Fibroblast of peridontal ligament (primary cell): Measurements from ENCODE around the gene SLC44A3.
A peak's percentile ranks its signal among the peaks of the same experiment; 100 is the strongest.

Source experiments
- DNase-seq: peaks from one replicate; pipeline ENCODE4 v3.0.0-alpha.2; 2010; ENCODE audit errors: extremely low read depth

The SLC44A3 gene

GRCh38 chr1:94819945-94820746, at the start of gene SLC44A3:
SLC44A3 (plus strand) TSS chr1:94820357; CDS start chr1:94820452, 95 bp downstream.
- DNase-seq = no peak

DNA sequence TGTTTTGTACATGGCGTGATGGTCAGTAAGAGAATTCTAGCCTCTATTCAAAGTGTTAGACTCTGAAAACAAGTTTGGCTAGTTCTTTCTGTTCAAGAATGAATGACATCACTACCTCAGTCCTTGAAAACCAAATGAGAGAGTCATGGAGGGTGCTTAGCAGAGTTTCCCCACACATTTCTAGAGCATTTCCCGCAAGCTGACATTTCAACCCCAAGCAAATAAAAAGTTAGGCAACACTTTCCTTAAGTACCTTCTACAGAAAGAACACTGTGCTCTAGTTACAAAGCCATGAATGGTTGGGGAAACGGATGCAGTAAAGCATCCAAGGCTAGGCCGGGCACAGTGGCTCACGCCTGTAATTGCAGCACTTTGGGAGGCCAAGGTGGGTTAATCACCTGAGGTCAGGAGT, 47.9 kb upstream of the SLC44A3 start:
- peak; percentile 26 for DNase-seq

DNA sequence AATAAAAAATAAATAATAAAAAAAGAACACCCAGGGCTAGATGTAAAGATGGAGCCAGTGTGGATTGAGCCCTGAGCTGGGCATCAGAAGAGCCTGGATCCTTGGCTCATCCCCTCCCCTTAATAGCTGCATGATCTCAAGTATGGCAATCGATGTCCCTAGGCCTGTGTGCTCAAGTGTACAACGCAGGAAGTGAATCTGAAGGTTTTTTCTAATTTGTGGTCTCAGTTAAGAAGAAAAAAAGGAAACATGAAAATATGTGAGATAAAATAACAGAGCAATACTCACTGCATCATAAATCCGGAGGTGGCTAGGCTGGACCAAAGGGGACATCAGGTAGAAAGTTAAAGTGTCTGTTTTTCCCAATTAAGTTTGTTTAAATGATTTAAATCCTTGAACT, 47.3 kb upstream of the SLC44A3 start:
- no peak for DNase-seq

- DNase-seq = no peak
Observed at GRCh38 chr1:94773296-94773809, 46.8 kb upstream of the SLC44A3 start.

- peak; percentile 39 for DNase-seq
Observed at GRCh38 chr1:94773931-94774422, 46.2 kb upstream of the SLC44A3 start.

DNA sequence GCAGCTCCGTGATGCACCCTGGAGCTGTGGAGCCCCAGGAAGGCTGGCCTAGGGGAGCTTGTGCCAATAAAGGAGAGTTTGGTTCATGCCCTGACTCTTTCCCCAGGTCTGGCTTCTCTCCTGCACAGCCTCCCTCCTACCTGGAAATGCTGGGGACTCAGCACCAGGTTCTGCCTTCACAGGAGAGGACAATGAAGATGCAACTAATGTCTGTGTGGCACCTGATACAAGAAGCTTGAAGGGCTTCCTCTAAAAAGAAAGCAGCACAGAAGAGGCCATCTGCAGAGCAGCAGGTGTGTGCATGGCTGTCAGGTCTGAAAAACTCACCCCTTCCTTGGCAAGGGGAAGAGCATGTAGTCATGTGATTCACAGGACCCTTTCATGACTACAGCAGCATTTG, 43.7 kb upstream of the SLC44A3 start:
- no peak for DNase-seq

- DNase-seq = no peak
Observed at GRCh38 chr1:94777281-94777680, 42.9 kb upstream of the SLC44A3 start.

- no peak for DNase-seq
Observed at GRCh38 chr1:94778808-94779207, 41.3 kb upstream of the SLC44A3 start.

- peak; percentile 93 for DNase-seq
Observed at GRCh38 chr1:94783342-94784189, 36.6 kb upstream of the SLC44A3 start.

- no peak for DNase-seq
Observed at GRCh38 chr1:94784190-94784515, 36.0 kb upstream of the SLC44A3 start.

GRCh38 chr1:94787691-94788090, 32.5 kb upstream of the SLC44A3 start:
- peak; percentile 30 for DNase-seq

GRCh38 chr1:94790246-94790645, 29.9 kb upstream of the SLC44A3 start:
- no peak for DNase-seq

GRCh38 chr1:94790670-94791069, 29.5 kb upstream of the SLC44A3 start:
- no peak for DNase-seq

- DNase-seq = peak; percentile 84
Observed at GRCh38 chr1:94792473-94793295, 27.5 kb upstream of the SLC44A3 start.

DNA sequence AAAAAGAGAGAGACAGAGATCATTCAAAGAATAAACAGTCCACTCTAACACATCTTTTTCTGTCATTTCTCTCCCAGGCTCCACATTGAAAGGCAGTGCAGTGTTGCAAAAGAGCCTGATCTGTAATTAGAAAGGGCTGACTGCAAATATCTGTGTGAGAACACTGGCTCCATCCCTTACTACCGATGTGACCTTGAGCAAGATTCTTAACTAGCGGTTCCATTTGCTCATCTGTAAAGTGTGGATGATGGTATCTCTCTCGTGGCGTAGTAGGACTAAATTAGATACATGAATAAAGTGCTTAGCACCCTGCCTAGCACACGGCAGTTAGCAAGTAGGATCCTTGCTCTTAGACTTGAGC, 26.9 kb upstream of the SLC44A3 start:
- peak; percentile 82 for DNase-seq

- DNase-seq = no peak
Observed at GRCh38 chr1:94795434-94795833, 24.7 kb upstream of the SLC44A3 start.

DNA sequence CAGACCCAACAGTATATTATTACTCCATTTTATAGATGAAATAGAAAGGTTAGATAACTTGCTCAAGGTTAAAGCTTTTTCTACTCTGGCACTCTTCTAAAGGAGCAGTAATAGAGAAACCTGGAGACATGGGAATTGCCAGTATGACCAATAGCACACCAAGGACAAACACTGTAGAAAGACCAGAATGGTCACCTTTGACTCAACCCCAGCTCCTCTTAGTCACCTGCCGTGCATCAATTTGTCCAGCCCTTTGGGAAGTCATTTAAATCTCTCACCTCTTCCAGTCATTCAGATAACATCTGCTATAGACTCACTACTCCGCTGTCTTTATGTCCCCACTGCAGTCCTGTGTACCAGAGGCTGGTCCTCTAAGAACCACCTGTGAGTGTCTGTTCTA, 23.9 kb upstream of the SLC44A3 start:
- no peak for DNase-seq

GRCh38 chr1:94797291-94797690, 22.9 kb upstream of the SLC44A3 start:
- no peak for DNase-seq

- no peak for DNase-seq
Observed at GRCh38 chr1:94798054-94798453, 22.1 kb upstream of the SLC44A3 start.

DNA sequence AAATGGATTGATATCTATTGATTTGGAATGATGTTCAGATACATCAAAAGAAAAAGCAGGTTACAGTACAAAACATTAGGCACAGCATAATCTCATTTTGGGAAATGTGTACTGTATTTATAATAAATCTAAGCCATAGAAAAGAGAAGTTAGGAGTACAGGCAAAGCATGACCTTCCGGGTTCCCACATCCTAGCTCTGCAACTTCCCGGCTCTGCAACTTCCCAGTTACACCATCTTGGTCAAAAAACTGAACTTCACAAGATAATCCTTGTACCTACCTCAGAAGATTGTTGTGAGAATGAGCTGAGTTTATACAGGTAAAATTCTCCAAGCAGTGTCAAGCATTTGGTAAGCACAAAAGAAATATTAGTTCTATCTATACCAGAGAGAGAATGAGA, 21.7 kb upstream of the SLC44A3 start:
- no peak for DNase-seq

- no peak for DNase-seq
Observed at GRCh38 chr1:94799206-94799605, 21.0 kb upstream of the SLC44A3 start.
